ENCODE data around the gene PRDM12. TPM values are rescaled to one million over a fixed set of nuclear protein-coding genes. Genes with fewer than 3 reads are reported as not detected.

Gene PRDM12

GRCh38 chr9:130732136-130732535 is 67.7 kb downstream of the PRDM12 start:
- H2AFZ ChIP-seq (ENCODE audit: low read length), result no peak overlapping the region
- H2BK120ac ChIP-seq (ENCODE audit: low read depth, low read length), result no peak overlapping the region
- H3K4me2 ChIP-seq (ENCODE audit: insufficient read depth, low read length, poor library complexity, severe bottlenecking), result no peak overlapping the region
- no peak overlapping the region for H3K27ac ChIP-seq (replicated peaks; ENCODE audit: low read length)
- no peak overlapping the region for H3K9ac ChIP-seq (ENCODE audit: low read depth, low read length, poor library complexity)
- DNase-seq (ENCODE audit: low spot score), result no peak
- H3K4me3 ChIP-seq (ENCODE audit: low read length in 2 of 2), result no peak overlapping the region
- H2AK5ac ChIP-seq (ENCODE audit: low read depth, low read length), result no peak overlapping the region
- no peaks in the 10 kb centered on the region for H3K4me1 ChIP-seq (ENCODE audit: control insufficient read depth in 2 of 2, insufficient read depth in 1 of 2, low read depth in 1 of 2, low read length in 2 of 2)
- WGBS, 2 donors (ENCODE audit: extremely low coverage in 2 of 2, insufficient read length in 2 of 2, insufficient replicate concordance in 1 of 2), result no CpG with 5 or more reads among the region's 2 CpGs
- H3K9me3 ChIP-seq (replicated peaks in 1 of 2; ENCODE audit: control insufficient read depth in 2 of 2, insufficient read depth in 1 of 2, low read depth in 1 of 2, low read length in 2 of 2), result peaks cover 0 to 4% of the 10 kb centered on the region in 2 donors
- no peak overlapping the region for H2BK15ac ChIP-seq (ENCODE audit: low read length)
- H4K91ac ChIP-seq (ENCODE audit: low read depth, low read length, poor library complexity), result no peak overlapping the region
- no peak overlapping the region for H2BK12ac ChIP-seq (ENCODE audit: low read length)
- H3K18ac ChIP-seq (ENCODE audit: low read length), result no peak overlapping the region
- no peak overlapping the region for H4K8ac ChIP-seq (ENCODE audit: low read depth, low read length)
- H3K36me3 ChIP-seq (replicated peaks in 1 of 2; ENCODE audit: control insufficient read depth in 2 of 2, insufficient read depth in 2 of 2, low read length in 2 of 2), result no peaks in the 10 kb centered on the region
- no peak overlapping the region for H2BK5ac ChIP-seq (ENCODE audit: low read length)
- H3K27me3 ChIP-seq (ENCODE audit: control insufficient read depth in 3 of 3, insufficient read depth in 3 of 3, low read depth in 1 of 3, low read length in 3 of 3), result no peaks in the 10 kb centered on the region
- H3K79me1 ChIP-seq (ENCODE audit: low read depth, low read length), result no peaks in the 10 kb centered on the region
- H3K23ac ChIP-seq (ENCODE audit: low read depth, low read length, poor library complexity), result no peak overlapping the region
- H3K14ac ChIP-seq (ENCODE audit: low read length), result no peak overlapping the region
- H3K4ac ChIP-seq (ENCODE audit: low read length), result no peak overlapping the region

Small RNAs within 50 kb of the gene (small RNA-seq; reads per million reads assigned to genes)
- gene AL359092.1 (ENCODE audit: insufficient read depth), result not detected
- gene MIR6856 (ENCODE audit: insufficient read depth), result not detected
